ENCODE measurements around the gene ERICH4.
"Not testable (repeated sequence)": the region's sequence is repeated elsewhere in the genome, so short reads cannot be mapped to it uniquely, and the experiment has no call there.

Gene ERICH4

DNA sequence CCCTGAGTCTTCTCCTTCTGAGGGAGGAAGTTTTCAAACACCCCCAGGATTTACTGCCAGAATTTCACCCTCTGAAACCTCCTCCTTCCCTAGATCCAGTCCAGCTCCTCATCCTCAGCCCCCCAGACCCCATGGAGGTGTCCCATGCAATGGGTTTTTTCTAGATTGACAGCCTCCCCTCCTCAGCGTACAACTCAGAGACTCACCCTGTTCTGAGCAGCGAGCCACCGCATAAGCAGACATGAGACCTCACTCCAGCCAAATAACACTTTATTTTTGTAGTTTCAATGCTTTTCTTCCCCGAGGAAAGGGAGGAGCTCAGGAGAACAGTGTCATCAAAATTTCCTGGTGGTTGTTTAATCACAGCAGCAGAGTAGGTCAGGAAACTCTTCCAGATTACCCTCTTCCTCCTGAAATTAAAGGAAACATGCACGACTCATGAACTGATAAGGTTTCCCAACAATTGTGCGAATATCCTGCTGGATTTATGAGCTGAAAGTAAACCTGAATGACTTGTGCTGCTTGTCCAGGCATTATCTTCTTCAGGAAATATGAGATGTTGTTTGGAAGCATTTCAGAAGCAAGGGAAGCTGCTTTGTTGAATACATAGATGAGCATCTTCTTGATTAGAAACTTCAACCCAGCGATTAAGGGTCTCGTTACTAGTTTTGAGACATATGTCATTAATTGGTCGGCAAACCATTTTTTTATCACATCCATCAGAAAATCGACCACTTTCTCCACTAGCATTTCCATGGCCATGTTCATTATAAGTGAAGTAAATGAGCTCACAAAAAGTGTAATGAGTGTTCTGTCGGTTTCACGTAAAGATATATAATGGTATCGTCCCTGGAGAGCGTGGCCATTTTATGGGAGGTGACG lies 36.2 kb downstream of the ERICH4 start:
- no peak for DNase-seq (ENCODE audit: low spot score)

DNA sequence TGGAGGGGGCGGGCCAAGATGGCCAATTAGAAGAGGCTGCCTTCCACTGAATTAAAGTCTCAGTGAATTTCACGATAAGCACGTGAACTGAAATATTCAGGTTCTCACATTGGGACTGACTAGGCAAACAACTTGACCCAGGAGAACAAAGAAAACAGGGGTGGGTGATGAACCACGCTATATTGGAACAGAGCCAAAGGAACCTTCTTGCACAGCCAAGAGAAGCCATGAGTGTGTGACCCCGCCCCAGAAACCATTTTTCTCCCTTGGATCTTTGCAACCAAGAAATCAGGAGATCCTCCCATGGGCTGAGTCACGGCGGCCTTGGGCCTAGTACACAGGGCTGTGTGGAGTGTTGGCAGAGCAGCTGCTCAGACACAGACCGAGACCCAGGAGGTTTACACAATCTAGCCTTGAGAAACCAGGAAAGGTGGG lies 36.8 kb downstream of the ERICH4 start:
- DNase-seq (ENCODE audit: low spot score): peak; percentile 21

DNA sequence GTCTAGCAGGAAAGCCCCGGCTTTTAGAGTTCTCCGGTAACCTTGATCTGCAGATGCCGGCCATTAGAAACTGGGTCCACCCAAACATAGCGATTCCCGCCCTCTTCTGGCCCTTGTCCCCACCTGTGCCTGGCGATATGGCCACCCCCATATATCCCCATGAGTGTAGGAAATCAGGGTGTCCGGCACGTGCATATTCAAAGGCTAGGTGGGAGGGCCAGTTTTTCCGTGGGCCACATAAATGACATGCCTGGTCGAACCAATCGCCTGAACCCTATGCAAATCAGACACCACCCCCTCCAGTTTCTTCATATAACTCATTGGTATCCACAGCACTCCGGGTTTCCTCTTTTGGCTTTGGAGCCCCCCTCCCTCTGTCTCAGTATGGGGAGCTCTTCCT lies 37.4 kb downstream of the ERICH4 start:
- DNase-seq (ENCODE audit: low spot score): no peak

DNA sequence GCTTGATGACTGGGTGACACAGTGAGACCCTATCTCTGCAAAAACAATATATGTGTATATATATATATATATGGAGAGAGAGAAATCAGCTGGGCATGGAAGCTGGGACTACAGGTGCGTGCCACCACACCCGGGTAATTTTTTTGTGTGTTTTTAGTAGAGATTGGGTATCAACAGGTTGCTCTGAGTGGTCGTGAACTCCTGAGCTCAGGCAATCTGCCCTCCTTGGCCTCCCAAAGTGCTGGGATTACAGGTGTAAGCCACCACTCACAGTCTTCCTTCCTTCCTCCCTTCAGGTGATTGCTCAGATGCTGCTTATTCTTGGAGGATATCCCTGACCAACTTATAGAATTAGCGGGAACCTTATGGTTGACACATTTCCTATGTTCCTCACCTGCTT lies 41.9 kb downstream of the ERICH4 start:
- no peak for DNase-seq (ENCODE audit: low spot score)

DNA sequence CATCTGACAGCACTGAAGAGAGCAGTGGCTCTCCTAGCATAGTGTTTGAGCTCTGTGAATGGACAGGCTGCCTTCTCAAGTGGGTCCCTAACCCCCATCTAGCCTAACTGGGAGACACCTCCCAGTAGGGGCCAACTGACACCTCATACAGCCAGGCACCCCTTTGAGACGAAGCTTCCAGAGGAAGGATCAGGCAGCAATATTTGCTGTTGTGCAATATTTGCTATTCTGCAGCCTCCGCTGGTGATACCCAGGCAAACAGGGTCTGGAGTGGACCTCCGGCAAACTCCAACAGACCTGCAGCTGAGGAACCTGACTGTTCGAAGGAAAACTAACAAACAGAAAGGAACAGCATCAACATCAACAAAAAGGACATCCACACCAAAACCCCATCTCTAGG lies 44.0 kb downstream of the ERICH4 start:
- not testable (repeated sequence) for DNase-seq (ENCODE audit: low spot score)

DNA sequence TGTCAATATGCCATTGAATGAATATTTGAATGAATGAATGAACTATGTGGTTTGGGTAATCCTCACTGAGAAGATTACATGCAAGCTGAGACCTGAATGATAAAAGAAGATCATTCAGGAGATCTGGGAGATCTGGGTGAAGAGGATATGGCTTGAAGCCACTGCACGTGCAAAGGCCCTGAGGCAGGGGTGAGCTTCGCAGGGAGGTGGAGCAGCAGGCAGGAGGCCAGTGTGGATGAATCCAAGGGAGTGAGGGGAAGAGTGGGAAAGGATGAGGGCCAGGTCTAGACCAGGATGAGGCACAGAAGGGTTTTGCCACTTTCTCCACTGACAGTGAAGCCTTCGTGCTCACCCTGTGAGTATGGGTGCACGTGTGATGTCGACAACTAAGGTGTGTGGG lies 49.9 kb downstream of the ERICH4 start:
- DNase-seq (ENCODE audit: low spot score): no peak
